Panc1 (cell line): Measurements from ENCODE around the gene CNIH2. TPM values are rescaled to one million over a fixed set of nuclear protein-coding genes. Genes with fewer than 3 reads are reported as not detected.

Experiments
- ATAC-seq: fragments of 200-7000 bp; cut with Tn5 transposase; 2 replicates; pipeline ENCODE4 v1.9.1; 2020; ENCODE audit warnings: mild to moderate bottlenecking, moderate library complexity
- BruUV-seq: library from RNA; stranded (reverse); fragments of 400-500 nt; replicated peaks from 2 replicates; lab custom pipeline; 2021; lab: Mats Ljungman, UMichigan
- CTCF ChIA-PET: fragments of 300-600 bp; sonication (Branson Sonifier 250); formaldehyde crosslinking; loops from one replicate; lab custom pipeline; 2022; ENCODE audit warnings: antibody characterized with exemption; lab: Charles Lee
- POLR2A ChIA-PET: fragments of 300-600 bp; sonication (Branson Sonifier 250); formaldehyde crosslinking; loops from one replicate; lab custom pipeline; 2022; ENCODE audit warnings: antibody characterized with exemption; lab: Charles Lee
- DNase-seq: peaks from one replicate; pipeline ENCODE4 v3.0.0-alpha.2; 2010; ENCODE audit warnings: low read depth, low spot score
- H3K27ac ChIP-seq: 2 replicates; pipeline ENCODE4 v1.5.1; 2011; ENCODE audit warnings: mild to moderate bottlenecking, low read length, inconsistent platforms
- H3K27me3 ChIP-seq: fragments of 200-500 bp; sonication (Bioruptor generic); 2 replicates; pipeline ENCODE4 v1.6.0; 2014; ENCODE audit warnings: low read length, inconsistent platforms; ENCODE audit not compliant: control insufficient read depth, insufficient read depth
- H3K36me3 ChIP-seq: fragments of 200-500 bp; sonication (Bioruptor generic); 2 replicates; pipeline ENCODE4 v1.5.1; 2014; ENCODE audit warnings: inconsistent platforms, mild to moderate bottlenecking, low read length, moderate library complexity; ENCODE audit not compliant: control insufficient read depth, insufficient read depth
- H3K4me1 ChIP-seq: 2 replicates; pipeline ENCODE4 v1.5.1; 2011; ENCODE audit warnings: inconsistent platforms, mild to moderate bottlenecking, low read length, moderate library complexity; ENCODE audit not compliant: control insufficient read depth, insufficient read depth
- H3K4me3 ChIP-seq, 2 experiments: 2 replicates each; pipeline ENCODE4 v1.5.1; 2011 to 2012; ENCODE audit warnings: low read depth in 2 of 2, low read length in 2 of 2, mild to moderate bottlenecking in 2 of 2, inconsistent platforms in 1 of 2, moderate library complexity in 1 of 2
- H3K9me3 ChIP-seq: fragments of 200-500 bp; sonication (Bioruptor generic); 2 replicates; pipeline ENCODE4 v1.5.1; 2014; ENCODE audit warnings: low read depth, mild to moderate bottlenecking, inconsistent platforms, low read length, moderate library complexity; ENCODE audit not compliant: control insufficient read depth, insufficient read depth
- POLR2AphosphoS5 ChIP-seq: IDR thresholded peaks from 2 replicates; pipeline ENCODE4 v1.6.1; 2012; ENCODE audit warnings: mild to moderate bottlenecking, low read depth, low read length, moderate library complexity
- REST ChIP-seq, 2 experiments: IDR thresholded peaks; 2 replicates each; pipeline ENCODE4 v1.6.1; 2011 to 2012; ENCODE audit warnings: low read depth in 2 of 2, control low read depth in 1 of 2, low read length in 1 of 2, mild to moderate bottlenecking in 1 of 2, moderate library complexity in 1 of 2; ENCODE audit not compliant: insufficient read depth in 1 of 2
- SIN3A ChIP-seq: IDR thresholded peaks from 2 replicates; pipeline ENCODE4 v1.6.1; 2012; ENCODE audit warnings: low read depth, mild to moderate bottlenecking, low read length, moderate library complexity, borderline replicate concordance; ENCODE audit not compliant: insufficient read depth
- TCF7L2 ChIP-seq: IDR thresholded peaks from 2 replicates; pipeline ENCODE4 v1.6.1; 2011; ENCODE audit warnings: mild to moderate bottlenecking, low read depth, low read length, inconsistent platforms
- in situ Hi-C: cut with HindIII; loops from 2 replicates; pipeline ENCODE4 v1.10.0; 2016; ENCODE audit warnings: low sequenced_read_pairs, low pct_unique_long_range_greater_than_20kb
- intact Hi-C: fragments of 100-400 bp; cut with micrococcal nuclease; formaldehyde crosslinking; loops from one replicate; pipeline ENCODE4 v1.10.0; 2022; ENCODE audit not compliant: unreplicated experiment
- total RNA-seq: library from RNA; stranded (reverse); gene quantifications from one replicate; pipeline ENCODE4 v1.2.1, GENCODE V29; 2021; ENCODE audit not compliant: unreplicated experiment
- TF ChIP-seq, protein P1 (sequence below): fragments of 450-650 bp; IDR thresholded peaks from 2 replicates; pipeline ENCODE4 v1.5.1; 2017; ENCODE audit warnings: mild to moderate bottlenecking

The CNIH2 gene
- total RNA-seq, 1 experiment from 2014 or later: 9.3 TPM

- ATAC-seq: no peak
Measured at GRCh38 chr11:66294626-66295620, 16.9 kb downstream of the CNIH2 start.

GRCh38 chr11:66297610-66298009 is 19.6 kb downstream of the CNIH2 start:
- ATAC-seq (no peak), DNase-seq (no peak)
- in situ Hi-C loops: no loop called here
- Histone ChIP-seq H3K9me3 (no peaks in the 10 kb centered on the region), H3K36me3 (no peaks in the 10 kb centered on the region), H3K27me3 (no peaks in the 10 kb centered on the region), H3K27ac (no peak overlapping the region), H3K4me3 (no peak overlapping the region), H3K4me1 (no peaks in the 10 kb centered on the region)
- ChIA-PET POLR2A (interaction anchor here (1.2 kb wide), 1 partner anchor 9 kb away, joined by 9 read pairs; the partner anchor contains the start of gene YIF1A), CTCF (no interaction called here)
- no TSS peak for BruUV-seq
- intact Hi-C loops: no loop called here
- TF ChIP-seq REST (IDR thresholded peaks at IDR 0.05; ENCODE audit: insufficient read depth in 1 of 2, low read depth in 2 of 2, low read length in 1 of 2) (no peak), POLR2AphosphoS5 (no peak), SIN3A (no peak), TCF7L2 (no peak)
- TF ChIP-seq, protein P1, sequence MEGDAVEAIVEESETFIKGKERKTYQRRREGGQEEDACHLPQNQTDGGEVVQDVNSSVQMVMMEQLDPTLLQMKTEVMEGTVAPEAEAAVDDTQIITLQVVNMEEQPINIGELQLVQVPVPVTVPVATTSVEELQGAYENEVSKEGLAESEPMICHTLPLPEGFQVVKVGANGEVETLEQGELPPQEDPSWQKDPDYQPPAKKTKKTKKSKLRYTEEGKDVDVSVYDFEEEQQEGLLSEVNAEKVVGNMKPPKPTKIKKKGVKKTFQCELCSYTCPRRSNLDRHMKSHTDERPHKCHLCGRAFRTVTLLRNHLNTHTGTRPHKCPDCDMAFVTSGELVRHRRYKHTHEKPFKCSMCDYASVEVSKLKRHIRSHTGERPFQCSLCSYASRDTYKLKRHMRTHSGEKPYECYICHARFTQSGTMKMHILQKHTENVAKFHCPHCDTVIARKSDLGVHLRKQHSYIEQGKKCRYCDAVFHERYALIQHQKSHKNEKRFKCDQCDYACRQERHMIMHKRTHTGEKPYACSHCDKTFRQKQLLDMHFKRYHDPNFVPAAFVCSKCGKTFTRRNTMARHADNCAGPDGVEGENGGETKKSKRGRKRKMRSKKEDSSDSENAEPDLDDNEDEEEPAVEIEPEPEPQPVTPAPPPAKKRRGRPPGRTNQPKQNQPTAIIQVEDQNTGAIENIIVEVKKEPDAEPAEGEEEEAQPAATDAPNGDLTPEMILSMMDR: no peak

More at GRCh38 chr11:66294626-66295620, 16.9 kb downstream of the CNIH2 start:
- in situ Hi-C loops (no loop called here), intact Hi-C loops (no loop called here)
- H3K4me3 ChIP-seq: no peak overlapping the region
- POLR2A ChIA-PET: no interaction called here
- no peak for DNase-seq
- CTCF ChIA-PET: no interaction called here
- no peaks in the 10 kb centered on the region for H3K9me3 ChIP-seq
- no peak overlapping the region for H3K27ac ChIP-seq
- no peaks in the 10 kb centered on the region for H3K36me3 ChIP-seq
- H3K27me3 ChIP-seq: no peaks in the 10 kb centered on the region
- TF ChIP-seq SIN3A (no peak), TCF7L2 (no peak), POLR2AphosphoS5 (no peak), REST (IDR thresholded peaks at IDR 0.05; ENCODE audit: insufficient read depth in 1 of 2, low read depth in 2 of 2, low read length in 1 of 2) (no peak)
- TF ChIP-seq, protein P1: no peak
- no TSS peak for BruUV-seq
- H3K4me1 ChIP-seq: peaks cover 3% of the 10 kb centered on the region; the same call in 1 of the 2 replicates
